Gastroesophageal sphincter (tissue), 3 donors: ENCODE results near the gene ARHGEF7.

Source experiments
- EP300 ChIP-seq: sonication (generic); formaldehyde crosslinking; IDR thresholded peaks from one replicate; pipeline ENCODE4 v1.6.1; 2017; ENCODE audit warnings: antibody characterized with exemption, mild to moderate bottlenecking
- POLR2A ChIP-seq, 2 donors: fragments of 450-650 bp; IDR thresholded peaks; one replicate each; pipeline ENCODE4 v1.6.1; 2017; ENCODE audit warnings: antibody characterized with exemption in 2 of 2, mild to moderate bottlenecking in 2 of 2, moderate library complexity in 1 of 2
- POLR2AphosphoS5 ChIP-seq: sonication (generic); formaldehyde crosslinking; IDR thresholded peaks from one replicate; pipeline ENCODE4 v1.6.1; 2017; ENCODE audit warnings: antibody characterized with exemption
- TF ChIP-seq, protein P1 (sequence below), 4 experiments: fragments of 200-600 bp in 2 of 4; fragments of 450-650 bp in 2 of 4; sonication (generic) in 1 of 4; IDR thresholded peaks; one replicate each; pipeline ENCODE4 v1.5.1; 2017 to 2019; ENCODE audit warnings: antibody characterized with exemption in 4 of 4, mild to moderate bottlenecking in 2 of 4, moderate library complexity in 2 of 4

DNA sequence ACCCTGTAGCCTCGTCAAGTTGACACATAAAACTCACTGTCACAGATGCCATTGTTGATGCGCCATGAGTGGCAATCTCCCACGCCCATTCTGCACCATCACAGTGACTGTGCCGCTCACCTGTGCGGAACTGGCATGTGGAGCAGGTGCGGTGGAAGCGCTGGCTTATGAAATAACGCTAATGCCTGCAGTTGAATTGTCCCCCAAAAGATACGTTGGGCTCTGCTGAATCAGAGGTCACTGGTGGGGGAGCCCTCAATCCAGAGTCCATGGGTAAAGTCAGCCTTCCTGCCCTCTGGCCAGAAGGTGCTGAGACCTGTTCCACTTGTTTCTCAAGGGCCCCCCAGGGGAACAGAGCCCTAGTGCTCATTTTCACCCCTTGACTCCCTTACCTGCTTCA lies 2.9 kb upstream of the ARHGEF7 start:
- TF ChIP-seq POLR2A (IDR thresholded peaks at IDR 0.05) (no peak), POLR2AphosphoS5 (no peak), EP300 (no peak)
- TF ChIP-seq, protein P1, sequence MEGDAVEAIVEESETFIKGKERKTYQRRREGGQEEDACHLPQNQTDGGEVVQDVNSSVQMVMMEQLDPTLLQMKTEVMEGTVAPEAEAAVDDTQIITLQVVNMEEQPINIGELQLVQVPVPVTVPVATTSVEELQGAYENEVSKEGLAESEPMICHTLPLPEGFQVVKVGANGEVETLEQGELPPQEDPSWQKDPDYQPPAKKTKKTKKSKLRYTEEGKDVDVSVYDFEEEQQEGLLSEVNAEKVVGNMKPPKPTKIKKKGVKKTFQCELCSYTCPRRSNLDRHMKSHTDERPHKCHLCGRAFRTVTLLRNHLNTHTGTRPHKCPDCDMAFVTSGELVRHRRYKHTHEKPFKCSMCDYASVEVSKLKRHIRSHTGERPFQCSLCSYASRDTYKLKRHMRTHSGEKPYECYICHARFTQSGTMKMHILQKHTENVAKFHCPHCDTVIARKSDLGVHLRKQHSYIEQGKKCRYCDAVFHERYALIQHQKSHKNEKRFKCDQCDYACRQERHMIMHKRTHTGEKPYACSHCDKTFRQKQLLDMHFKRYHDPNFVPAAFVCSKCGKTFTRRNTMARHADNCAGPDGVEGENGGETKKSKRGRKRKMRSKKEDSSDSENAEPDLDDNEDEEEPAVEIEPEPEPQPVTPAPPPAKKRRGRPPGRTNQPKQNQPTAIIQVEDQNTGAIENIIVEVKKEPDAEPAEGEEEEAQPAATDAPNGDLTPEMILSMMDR (IDR thresholded peaks at IDR 0.05): no peak
